GM12878 (cell line): Measurements from ENCODE around the gene MSTN. TPM values are rescaled to one million over a fixed set of nuclear protein-coding genes. Genes with fewer than 3 reads are reported as not detected.

Source experiments
- ATAC-seq: fragments of 200-7000 bp; cut with Tn5 transposase; 3 replicates; pipeline ENCODE4 v1.9.1; 2020; ENCODE audit warnings: mild to moderate bottlenecking, moderate library complexity
- BruUV-seq: library from RNA; stranded (reverse); fragments of 400-500 nt; replicated peaks from 2 replicates; lab custom pipeline; 2021; lab: Mats Ljungman, UMichigan
- CTCF ChIA-PET: fragments of 300-600 bp; sonication (Branson Sonifier 250); formaldehyde crosslinking; extraction: SDS; loops from one replicate; lab custom pipeline; 2021; ENCODE audit warnings: inconsistent platforms; lab: Yijun Ruan, JAX
- POLR2A ChIA-PET: fragments of 350-600 bp; formaldehyde crosslinking; extraction: SDS; loops from one replicate; lab custom pipeline; 2021; ENCODE audit warnings: inconsistent platforms; lab: Charles Lee
- RAD21 ChIA-PET: fragments of 300-600 bp; sonication (Branson Sonifier 250); formaldehyde crosslinking; loops from one replicate; lab custom pipeline; 2023; ENCODE audit warnings: antibody characterized with exemption; ENCODE audit not compliant: unreplicated experiment; lab: Charles Lee
- SMC1A ChIA-PET: fragments of 300-600 bp; sonication (Branson Sonifier 250); formaldehyde crosslinking; loops from one replicate; lab custom pipeline; 2023; ENCODE audit not compliant: unreplicated experiment, uncharacterized antibody; lab: Charles Lee
- DNase-seq: peaks from one replicate; pipeline ENCODE4 v3.0.0-alpha.2; 2011; ENCODE audit warnings: low read depth, low spot score
- FAIRE-seq: peaks from 3 replicates; lab custom pipeline; 2011; peaks lifted over from hg19 to GRCh38; lab: Jason Lieb, UNC
- H2AFZ ChIP-seq: 2 replicates; pipeline ENCODE4 v1.6.0; 2011; ENCODE audit warnings: low read depth, low read length, control low read depth; ENCODE audit not compliant: control insufficient read depth
- H3K27ac ChIP-seq: 2 replicates; pipeline ENCODE4 v1.5.1; 2011; ENCODE audit warnings: control low read depth; ENCODE audit not compliant: control insufficient read depth, insufficient read depth
- H3K27me3 ChIP-seq, 2 experiments: replicated peaks in 1 of 2; 2 replicates each; pipeline versions ENCODE4 v1.6.0 to v1.6.1; 2011; ENCODE audit warnings: low read length in 1 of 2; ENCODE audit not compliant: control insufficient read depth in 2 of 2, insufficient read depth in 2 of 2
- H3K36me3 ChIP-seq, 2 experiments: 2 replicates each; pipeline ENCODE4 v1.5.1; 2011; ENCODE audit warnings: low read length in 1 of 2; ENCODE audit not compliant: control insufficient read depth in 2 of 2, insufficient read depth in 2 of 2
- H3K4me1 ChIP-seq: 2 replicates; pipeline ENCODE4 v1.6.1; 2011; ENCODE audit warnings: mild to moderate bottlenecking, low read length, moderate library complexity, mixed read lengths; ENCODE audit not compliant: control insufficient read depth, insufficient read depth
- H3K4me2 ChIP-seq: 2 replicates; pipeline ENCODE4 v1.6.0; 2011; ENCODE audit warnings: control low read depth; ENCODE audit not compliant: control insufficient read depth, insufficient read depth
- H3K4me3 ChIP-seq: fragments of 200-600 bp; sonication (generic); 2 replicates; pipeline ENCODE4 v1.5.1; 2016
- H3K79me2 ChIP-seq: 2 replicates; pipeline ENCODE4 v1.6.0; 2011; ENCODE audit warnings: low read length; ENCODE audit not compliant: control insufficient read depth, insufficient read depth
- H3K9ac ChIP-seq: 2 replicates; pipeline ENCODE4 v1.8.0; 2011; ENCODE audit warnings: low read length, control low read depth, mixed read lengths; ENCODE audit not compliant: control insufficient read depth, insufficient read depth
- H3K9me3 ChIP-seq: replicated peaks from 3 replicates; pipeline ENCODE4 v1.5.1; 2011; ENCODE audit warnings: mild to moderate bottlenecking, low read length; ENCODE audit not compliant: control insufficient read depth, insufficient read depth
- H4K20me1 ChIP-seq: 2 replicates; pipeline ENCODE4 v1.6.0; 2011; ENCODE audit not compliant: control insufficient read depth, insufficient read depth
- BMI1 ChIP-seq: fragments of 450-650 bp; IDR thresholded peaks from 2 replicates; pipeline ENCODE4 v1.6.1; 2016; ENCODE audit warnings: mild to moderate bottlenecking, moderate library complexity, borderline replicate concordance
- ESRRA ChIP-seq: IDR thresholded peaks from 2 replicates; pipeline ENCODE4 v1.6.1; 2012; ENCODE audit warnings: mild to moderate bottlenecking, low read length, improper control_type of control experiment
- IRF4 ChIP-seq: IDR thresholded peaks from 2 replicates; pipeline ENCODE4 v1.6.1; 2011; ENCODE audit warnings: low read depth, low read length
- KAT2A ChIP-seq: conservative IDR thresholded peaks from 2 replicates; pipeline ENCODE4 v1.6.1; 2011; ENCODE audit warnings: low read depth, low read length; ENCODE audit not compliant: control insufficient read depth
- KLF5 ChIP-seq: fragments of 450-650 bp; IDR thresholded peaks from 2 replicates; pipeline ENCODE4 v1.6.1; 2014; ENCODE audit warnings: mild to moderate bottlenecking; ENCODE audit not compliant: partially characterized antibody
- NR2C1 ChIP-seq: fragments of 450-650 bp; IDR thresholded peaks from 2 replicates; pipeline ENCODE4 v1.6.1; 2017; ENCODE audit warnings: antibody characterized with exemption, mild to moderate bottlenecking, moderate library complexity
- PAX8 ChIP-seq: fragments of 450-650 bp; IDR thresholded peaks from 2 replicates; pipeline ENCODE4 v1.6.1; 2017; ENCODE audit warnings: mild to moderate bottlenecking, moderate library complexity
- POLR2AphosphoS5 ChIP-seq: IDR thresholded peaks from 2 replicates; pipeline ENCODE4 v1.6.1; 2011; ENCODE audit warnings: mild to moderate bottlenecking, low read length, inconsistent platforms
- POU2F2 ChIP-seq: IDR thresholded peaks from 3 replicates; pipeline ENCODE4 v1.6.1; 2011; ENCODE audit warnings: low read depth, mild to moderate bottlenecking, low read length, borderline replicate concordance
- SREBF2 ChIP-seq: IDR thresholded peaks from 2 replicates; pipeline ENCODE4 v1.6.1; 2012; ENCODE audit warnings: mild to moderate bottlenecking, low read length
- WGBS: methylation state at CpG from one replicate; pipeline ENCODE4 v1.1.6; 2016; ENCODE audit warnings: low lambda C conversion rate; ENCODE audit not compliant: insufficient replicate concordance, insufficient coverage; ENCODE audit errors: missing lambda C conversion rate; 5-methylcytosine and 5-hydroxymethylcytosine counted together
- in situ Hi-C: fragments of 300-500 bp; cut with MboI; formaldehyde crosslinking; loops from 9 replicates; pipeline ENCODE4 v1.14.3; 2018; ENCODE audit warnings: mixed read lengths
- intact Hi-C: fragments of 100-400 bp; cut with micrococcal nuclease; formaldehyde crosslinking; loops from one replicate; pipeline ENCODE4 v1.14.2; 2022; ENCODE audit not compliant: unreplicated experiment
- polyA plus RNA-seq, 11 experiments: library from polyadenylated mRNA; depleted of rRNA in 4 of 11; unstranded in 6 of 11; stranded (reverse) in 5 of 11; fragments of >200 nt; fragmentation: Nextera tagmentation in 4 of 11; fragmentation: Illumina TruSeq in 1 of 11; extraction: Ambion mirVana in 4 of 11; extraction: Trizol in 1 of 11; gene quantifications; 1 replicate in 1 of 11; 2 replicates in 10 of 11; pipeline versions ENCODE4 v1.2.1 to v1.2.3, GENCODE V29; 2011 to 2016; ENCODE audit warnings: inconsistent platforms in 2 of 11, missing spikeins in 2 of 11, low read depth in 1 of 11
- total RNA-seq, 4 experiments: library from RNA; depleted of rRNA in 3 of 4; stranded (reverse); fragments of >200 nt in 3 of 4; fragmentation: Illumina TruSeq in 1 of 4; extraction: Trizol in 1 of 4; gene quantifications; 2 replicates each; pipeline versions ENCODE4 v1.2.1 to v1.2.3, GENCODE V29; 2013 to 2021
- TF ChIP-seq, protein P1 (sequence below): IDR thresholded peaks from 2 replicates; pipeline ENCODE4 v1.6.1; 2011; ENCODE audit warnings: low read depth, low read length, improper control_type of control experiment, borderline replicate concordance
- TF ChIP-seq, protein P2 (sequence below): fragments of 150-350 bp; IDR thresholded peaks from 2 replicates; pipeline ENCODE4 v1.6.1; 2016; ENCODE audit warnings: low read depth, low read length
- TF ChIP-seq, protein P3 (sequence below): IDR thresholded peaks from 2 replicates; pipeline ENCODE4 v1.6.1; 2011; ENCODE audit warnings: mild to moderate bottlenecking, low read depth, low read length, moderate library complexity; ENCODE audit not compliant: insufficient replicate concordance
- TF ChIP-seq, protein P4 (sequence below): fragments of 450-650 bp; IDR thresholded peaks from 2 replicates; pipeline ENCODE4 v1.6.1; 2018; ENCODE audit warnings: borderline replicate concordance, mild to moderate bottlenecking; ENCODE audit not compliant: partially characterized antibody
- TF ChIP-seq, protein P5 (sequence below): IDR thresholded peaks from 2 replicates; pipeline ENCODE4 v1.6.1; 2012; ENCODE audit warnings: low read depth, low read length, improper control_type of control experiment

Gene MSTN
- total and polyA plus RNA-seq, 10 of the 15 experiments (the other 5 are each of a cell fraction or from before 2014, with no cell fraction given), result 0.04 to 0.33 (median 0.10) TPM; not detected in 7

DNA sequence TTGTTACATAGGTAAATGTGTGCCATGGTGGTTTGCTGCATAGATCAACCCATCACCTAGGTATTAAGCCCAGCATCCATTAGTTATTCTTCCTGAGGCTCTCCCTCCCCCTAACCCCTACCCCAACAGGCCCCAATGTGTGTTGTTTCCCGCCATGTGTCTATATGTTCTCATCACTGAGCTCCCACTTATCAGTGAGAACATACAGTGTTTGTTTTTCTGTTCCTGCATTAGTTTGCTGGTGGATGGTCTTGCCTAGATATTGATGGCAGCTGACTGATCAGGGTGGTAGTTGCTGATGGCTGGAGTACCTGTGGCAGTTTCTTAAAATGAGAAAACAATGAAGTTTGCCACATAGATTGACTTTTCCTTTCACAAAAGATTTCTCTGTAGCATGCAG, 34.6 kb upstream of the MSTN start:
- SMC1A ChIA-PET, result no interaction called here
- Histone ChIP-seq H3K4me1 (no peaks in the 10 kb centered on the region), H3K4me2 (no peak overlapping the region), H3K9ac (no peak overlapping the region), H3K4me3 (no peak overlapping the region), H3K27me3 (no peaks in the 10 kb centered on the region), H4K20me1 (no peaks in the 10 kb centered on the region), H3K36me3 (no peaks in the 10 kb centered on the region), H3K79me2 (no peaks in the 10 kb centered on the region), H3K27ac (no peak overlapping the region), H2AFZ (no peak overlapping the region), H3K9me3 (no peaks in the 10 kb centered on the region; the same call in 2 of the 3 replicates)
- WGBS, result 92% methylated on average over 1 of the region's 1 CpG
- CTCF ChIA-PET, result interaction anchor here (4.0 kb wide), 1 partner anchor 8 kb away, joined by 26 read pairs; no protein-coding TSS in a partner anchor
- BruUV-seq, result no TSS peak
- ATAC-seq, result no peak
- TF ChIP-seq PAX8 (no peak), SREBF2 (no peak), KAT2A (no peak), NR2C1 (no peak), KLF5 (no peak), POLR2AphosphoS5 (no peak), BMI1 (no peak), IRF4 (no peak), ESRRA (no peak), POU2F2 (no peak)
- TF ChIP-seq, protein P1, sequence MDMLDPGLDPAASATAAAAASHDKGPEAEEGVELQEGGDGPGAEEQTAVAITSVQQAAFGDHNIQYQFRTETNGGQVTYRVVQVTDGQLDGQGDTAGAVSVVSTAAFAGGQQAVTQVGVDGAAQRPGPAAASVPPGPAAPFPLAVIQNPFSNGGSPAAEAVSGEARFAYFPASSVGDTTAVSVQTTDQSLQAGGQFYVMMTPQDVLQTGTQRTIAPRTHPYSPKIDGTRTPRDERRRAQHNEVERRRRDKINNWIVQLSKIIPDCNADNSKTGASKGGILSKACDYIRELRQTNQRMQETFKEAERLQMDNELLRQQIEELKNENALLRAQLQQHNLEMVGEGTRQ, result no peak
- TF ChIP-seq, protein P2, sequence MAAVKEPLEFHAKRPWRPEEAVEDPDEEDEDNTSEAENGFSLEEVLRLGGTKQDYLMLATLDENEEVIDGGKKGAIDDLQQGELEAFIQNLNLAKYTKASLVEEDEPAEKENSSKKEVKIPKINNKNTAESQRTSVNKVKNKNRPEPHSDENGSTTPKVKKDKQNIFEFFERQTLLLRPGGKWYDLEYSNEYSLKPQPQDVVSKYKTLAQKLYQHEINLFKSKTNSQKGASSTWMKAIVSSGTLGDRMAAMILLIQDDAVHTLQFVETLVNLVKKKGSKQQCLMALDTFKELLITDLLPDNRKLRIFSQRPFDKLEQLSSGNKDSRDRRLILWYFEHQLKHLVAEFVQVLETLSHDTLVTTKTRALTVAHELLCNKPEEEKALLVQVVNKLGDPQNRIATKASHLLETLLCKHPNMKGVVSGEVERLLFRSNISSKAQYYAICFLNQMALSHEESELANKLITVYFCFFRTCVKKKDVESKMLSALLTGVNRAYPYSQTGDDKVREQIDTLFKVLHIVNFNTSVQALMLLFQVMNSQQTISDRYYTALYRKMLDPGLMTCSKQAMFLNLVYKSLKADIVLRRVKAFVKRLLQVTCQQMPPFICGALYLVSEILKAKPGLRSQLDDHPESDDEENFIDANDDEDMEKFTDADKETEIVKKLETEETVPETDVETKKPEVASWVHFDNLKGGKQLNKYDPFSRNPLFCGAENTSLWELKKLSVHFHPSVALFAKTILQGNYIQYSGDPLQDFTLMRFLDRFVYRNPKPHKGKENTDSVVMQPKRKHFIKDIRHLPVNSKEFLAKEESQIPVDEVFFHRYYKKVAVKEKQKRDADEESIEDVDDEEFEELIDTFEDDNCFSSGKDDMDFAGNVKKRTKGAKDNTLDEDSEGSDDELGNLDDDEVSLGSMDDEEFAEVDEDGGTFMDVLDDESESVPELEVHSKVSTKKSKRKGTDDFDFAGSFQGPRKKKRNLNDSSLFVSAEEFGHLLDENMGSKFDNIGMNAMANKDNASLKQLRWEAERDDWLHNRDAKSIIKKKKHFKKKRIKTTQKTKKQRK, result no peak
- TF ChIP-seq, protein P3, sequence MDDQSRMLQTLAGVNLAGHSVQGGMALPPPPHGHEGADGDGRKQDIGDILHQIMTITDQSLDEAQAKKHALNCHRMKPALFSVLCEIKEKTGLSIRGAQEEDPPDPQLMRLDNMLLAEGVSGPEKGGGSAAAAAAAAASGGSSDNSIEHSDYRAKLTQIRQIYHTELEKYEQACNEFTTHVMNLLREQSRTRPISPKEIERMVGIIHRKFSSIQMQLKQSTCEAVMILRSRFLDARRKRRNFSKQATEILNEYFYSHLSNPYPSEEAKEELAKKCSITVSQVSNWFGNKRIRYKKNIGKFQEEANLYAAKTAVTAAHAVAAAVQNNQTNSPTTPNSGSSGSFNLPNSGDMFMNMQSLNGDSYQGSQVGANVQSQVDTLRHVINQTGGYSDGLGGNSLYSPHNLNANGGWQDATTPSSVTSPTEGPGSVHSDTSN, result no peak
- TF ChIP-seq, protein P4, sequence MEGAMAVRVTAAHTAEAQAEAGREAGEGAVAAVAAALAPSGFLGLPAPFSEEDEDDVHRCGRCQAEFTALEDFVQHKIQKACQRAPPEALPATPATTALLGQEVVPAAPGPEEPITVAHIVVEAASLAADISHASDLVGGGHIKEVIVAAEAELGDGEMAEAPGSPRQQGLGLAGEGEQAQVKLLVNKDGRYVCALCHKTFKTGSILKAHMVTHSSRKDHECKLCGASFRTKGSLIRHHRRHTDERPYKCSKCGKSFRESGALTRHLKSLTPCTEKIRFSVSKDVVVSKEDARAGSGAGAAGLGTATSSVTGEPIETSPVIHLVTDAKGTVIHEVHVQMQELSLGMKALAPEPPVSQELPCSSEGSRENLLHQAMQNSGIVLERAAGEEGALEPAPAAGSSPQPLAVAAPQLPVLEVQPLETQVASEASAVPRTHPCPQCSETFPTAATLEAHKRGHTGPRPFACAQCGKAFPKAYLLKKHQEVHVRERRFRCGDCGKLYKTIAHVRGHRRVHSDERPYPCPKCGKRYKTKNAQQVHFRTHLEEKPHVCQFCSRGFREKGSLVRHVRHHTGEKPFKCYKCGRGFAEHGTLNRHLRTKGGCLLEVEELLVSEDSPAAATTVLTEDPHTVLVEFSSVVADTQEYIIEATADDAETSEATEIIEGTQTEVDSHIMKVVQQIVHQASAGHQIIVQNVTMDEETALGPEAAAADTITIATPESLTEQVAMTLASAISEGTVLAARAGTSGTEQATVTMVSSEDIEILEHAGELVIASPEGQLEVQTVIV, result no peak
- TF ChIP-seq, protein P5, sequence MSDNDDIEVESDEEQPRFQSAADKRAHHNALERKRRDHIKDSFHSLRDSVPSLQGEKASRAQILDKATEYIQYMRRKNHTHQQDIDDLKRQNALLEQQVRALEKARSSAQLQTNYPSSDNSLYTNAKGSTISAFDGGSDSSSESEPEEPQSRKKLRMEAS, result no peak
- in situ Hi-C loops, result no loop called here
- intact Hi-C loops, result no loop called here
- POLR2A ChIA-PET, result no interaction called here
- DNase-seq, result no peak
- RAD21 ChIA-PET, result no interaction called here
- FAIRE-seq, result no peak
